Measurements from ENCODE around the gene CCDC90B. TPM values are rescaled to one million over a fixed set of nuclear protein-coding genes. Genes with fewer than 3 reads are reported as not detected.

CCDC90B gene
- total and polyA plus RNA-seq, 2 of the 13 experiments (the other 11 are each of a cell fraction or from before 2014, with no cell fraction given), result 17.1 to 46.1 TPM

DNA sequence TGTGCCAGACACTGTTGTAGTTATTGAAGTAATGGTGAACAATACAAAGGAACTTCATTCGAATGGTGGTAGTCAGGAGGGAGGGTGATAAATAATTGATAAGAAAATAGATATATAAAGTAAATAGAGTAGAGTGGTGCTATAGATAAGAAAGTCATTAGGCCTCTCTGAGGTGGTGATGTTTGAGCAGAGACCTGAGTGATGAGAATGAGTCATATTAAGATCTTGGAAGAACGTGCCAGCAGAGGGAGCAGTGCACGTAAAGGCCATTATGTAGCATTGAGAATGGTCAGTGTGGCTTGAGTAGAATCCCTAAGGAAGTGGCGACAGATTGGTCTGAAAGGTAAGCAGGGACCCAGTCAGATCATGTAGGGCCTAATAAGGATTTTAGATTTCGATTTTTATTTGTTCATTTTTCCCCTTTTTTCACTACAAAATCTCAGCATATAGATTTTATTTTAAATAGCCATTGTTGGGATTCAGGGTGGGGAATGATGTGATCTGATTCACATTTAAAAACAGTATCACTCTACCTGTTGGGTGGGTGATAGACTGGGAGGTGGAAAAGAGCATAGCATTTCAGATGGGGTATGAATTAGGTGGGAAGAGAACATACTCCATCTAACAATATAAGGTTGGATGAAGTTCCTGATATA lies 44.7 kb downstream of the CCDC90B start (continued):
- TF ChIP-seq, protein P1, sequence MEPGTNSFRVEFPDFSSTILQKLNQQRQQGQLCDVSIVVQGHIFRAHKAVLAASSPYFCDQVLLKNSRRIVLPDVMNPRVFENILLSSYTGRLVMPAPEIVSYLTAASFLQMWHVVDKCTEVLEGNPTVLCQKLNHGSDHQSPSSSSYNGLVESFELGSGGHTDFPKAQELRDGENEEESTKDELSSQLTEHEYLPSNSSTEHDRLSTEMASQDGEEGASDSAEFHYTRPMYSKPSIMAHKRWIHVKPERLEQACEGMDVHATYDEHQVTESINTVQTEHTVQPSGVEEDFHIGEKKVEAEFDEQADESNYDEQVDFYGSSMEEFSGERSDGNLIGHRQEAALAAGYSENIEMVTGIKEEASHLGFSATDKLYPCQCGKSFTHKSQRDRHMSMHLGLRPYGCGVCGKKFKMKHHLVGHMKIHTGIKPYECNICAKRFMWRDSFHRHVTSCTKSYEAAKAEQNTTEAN (CRISPR knock-in tag; conservative IDR thresholded peaks at IDR 0.05), result no peak
- TF ChIP-seq, protein P2, sequence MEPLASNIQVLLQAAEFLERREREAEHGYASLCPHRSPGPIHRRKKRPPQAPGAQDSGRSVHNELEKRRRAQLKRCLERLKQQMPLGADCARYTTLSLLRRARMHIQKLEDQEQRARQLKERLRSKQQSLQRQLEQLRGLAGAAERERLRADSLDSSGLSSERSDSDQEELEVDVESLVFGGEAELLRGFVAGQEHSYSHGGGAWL (CRISPR knock-in tag; IDR thresholded peaks at IDR 0.05), result no peak
- TF ChIP-seq, protein P3, sequence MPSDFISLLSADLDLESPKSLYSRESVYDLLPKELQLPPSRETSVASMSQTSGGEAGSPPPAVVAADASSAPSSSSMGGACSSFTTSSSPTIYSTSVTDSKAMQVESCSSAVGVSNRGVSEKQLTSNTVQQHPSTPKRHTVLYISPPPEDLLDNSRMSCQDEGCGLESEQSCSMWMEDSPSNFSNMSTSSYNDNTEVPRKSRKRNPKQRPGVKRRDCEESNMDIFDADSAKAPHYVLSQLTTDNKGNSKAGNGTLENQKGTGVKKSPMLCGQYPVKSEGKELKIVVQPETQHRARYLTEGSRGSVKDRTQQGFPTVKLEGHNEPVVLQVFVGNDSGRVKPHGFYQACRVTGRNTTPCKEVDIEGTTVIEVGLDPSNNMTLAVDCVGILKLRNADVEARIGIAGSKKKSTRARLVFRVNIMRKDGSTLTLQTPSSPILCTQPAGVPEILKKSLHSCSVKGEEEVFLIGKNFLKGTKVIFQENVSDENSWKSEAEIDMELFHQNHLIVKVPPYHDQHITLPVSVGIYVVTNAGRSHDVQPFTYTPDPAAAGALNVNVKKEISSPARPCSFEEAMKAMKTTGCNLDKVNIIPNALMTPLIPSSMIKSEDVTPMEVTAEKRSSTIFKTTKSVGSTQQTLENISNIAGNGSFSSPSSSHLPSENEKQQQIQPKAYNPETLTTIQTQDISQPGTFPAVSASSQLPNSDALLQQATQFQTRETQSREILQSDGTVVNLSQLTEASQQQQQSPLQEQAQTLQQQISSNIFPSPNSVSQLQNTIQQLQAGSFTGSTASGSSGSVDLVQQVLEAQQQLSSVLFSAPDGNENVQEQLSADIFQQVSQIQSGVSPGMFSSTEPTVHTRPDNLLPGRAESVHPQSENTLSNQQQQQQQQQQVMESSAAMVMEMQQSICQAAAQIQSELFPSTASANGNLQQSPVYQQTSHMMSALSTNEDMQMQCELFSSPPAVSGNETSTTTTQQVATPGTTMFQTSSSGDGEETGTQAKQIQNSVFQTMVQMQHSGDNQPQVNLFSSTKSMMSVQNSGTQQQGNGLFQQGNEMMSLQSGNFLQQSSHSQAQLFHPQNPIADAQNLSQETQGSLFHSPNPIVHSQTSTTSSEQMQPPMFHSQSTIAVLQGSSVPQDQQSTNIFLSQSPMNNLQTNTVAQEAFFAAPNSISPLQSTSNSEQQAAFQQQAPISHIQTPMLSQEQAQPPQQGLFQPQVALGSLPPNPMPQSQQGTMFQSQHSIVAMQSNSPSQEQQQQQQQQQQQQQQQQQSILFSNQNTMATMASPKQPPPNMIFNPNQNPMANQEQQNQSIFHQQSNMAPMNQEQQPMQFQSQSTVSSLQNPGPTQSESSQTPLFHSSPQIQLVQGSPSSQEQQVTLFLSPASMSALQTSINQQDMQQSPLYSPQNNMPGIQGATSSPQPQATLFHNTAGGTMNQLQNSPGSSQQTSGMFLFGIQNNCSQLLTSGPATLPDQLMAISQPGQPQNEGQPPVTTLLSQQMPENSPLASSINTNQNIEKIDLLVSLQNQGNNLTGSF (CRISPR knock-in tag; IDR thresholded peaks at IDR 0.05), result no peak

DNA sequence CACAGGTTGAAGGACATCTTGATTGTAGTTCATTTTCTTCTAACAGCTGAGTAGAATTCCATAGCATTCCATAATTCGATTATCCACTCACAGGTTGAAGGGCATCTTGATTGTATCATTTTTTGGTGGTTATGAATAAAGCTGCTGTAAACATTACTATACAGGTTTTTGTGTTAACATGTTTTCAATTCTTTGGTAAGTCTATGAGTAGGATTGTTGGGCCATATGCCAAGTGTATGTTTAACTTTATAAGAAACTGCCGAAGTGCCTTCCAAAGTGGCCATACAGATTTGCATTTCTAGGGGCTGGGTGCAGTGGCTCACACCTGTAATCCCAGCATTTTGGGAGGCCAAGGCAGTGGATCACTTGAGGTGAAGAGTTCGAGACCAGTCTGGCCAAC lies 48.1 kb downstream of the CCDC90B start:
- no peak overlapping the region for H3K4me2 ChIP-seq (ENCODE audit: low read depth, low read length)
- TF ChIP-seq, protein P4, sequence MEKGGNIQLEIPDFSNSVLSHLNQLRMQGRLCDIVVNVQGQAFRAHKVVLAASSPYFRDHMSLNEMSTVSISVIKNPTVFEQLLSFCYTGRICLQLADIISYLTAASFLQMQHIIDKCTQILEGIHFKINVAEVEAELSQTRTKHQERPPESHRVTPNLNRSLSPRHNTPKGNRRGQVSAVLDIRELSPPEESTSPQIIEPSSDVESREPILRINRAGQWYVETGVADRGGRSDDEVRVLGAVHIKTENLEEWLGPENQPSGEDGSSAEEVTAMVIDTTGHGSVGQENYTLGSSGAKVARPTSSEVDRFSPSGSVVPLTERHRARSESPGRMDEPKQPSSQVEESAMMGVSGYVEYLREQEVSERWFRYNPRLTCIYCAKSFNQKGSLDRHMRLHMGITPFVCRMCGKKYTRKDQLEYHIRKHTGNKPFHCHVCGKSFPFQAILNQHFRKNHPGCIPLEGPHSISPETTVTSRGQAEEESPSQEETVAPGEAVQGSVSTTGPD (CRISPR knock-in tag; IDR thresholded peaks at IDR 0.05), result no peak
- TF ChIP-seq JUNB (CRISPR knock-in tag; IDR thresholded peaks at IDR 0.05; ENCODE audit: borderline replicate concordance) (no peak), RORA (CRISPR knock-in tag; IDR thresholded peaks at IDR 0.05) (no peak), STAG1 (CRISPR knock-in tag; IDR thresholded peaks at IDR 0.05) (no peak), NRL (CRISPR knock-in tag; IDR thresholded peaks at IDR 0.05; ENCODE audit: borderline replicate concordance) (no peak), ZNF547 (CRISPR knock-in tag; IDR thresholded peaks at IDR 0.05) (no peak), NCOA5 (CRISPR knock-in tag; IDR thresholded peaks at IDR 0.05) (no peak), ZNF317 (CRISPR knock-in tag; IDR thresholded peaks at IDR 0.05) (no peak)
- TF ChIP-seq, protein P5, sequence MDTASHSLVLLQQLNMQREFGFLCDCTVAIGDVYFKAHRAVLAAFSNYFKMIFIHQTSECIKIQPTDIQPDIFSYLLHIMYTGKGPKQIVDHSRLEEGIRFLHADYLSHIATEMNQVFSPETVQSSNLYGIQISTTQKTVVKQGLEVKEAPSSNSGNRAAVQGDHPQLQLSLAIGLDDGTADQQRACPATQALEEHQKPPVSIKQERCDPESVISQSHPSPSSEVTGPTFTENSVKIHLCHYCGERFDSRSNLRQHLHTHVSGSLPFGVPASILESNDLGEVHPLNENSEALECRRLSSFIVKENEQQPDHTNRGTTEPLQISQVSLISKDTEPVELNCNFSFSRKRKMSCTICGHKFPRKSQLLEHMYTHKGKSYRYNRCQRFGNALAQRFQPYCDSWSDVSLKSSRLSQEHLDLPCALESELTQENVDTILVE (CRISPR knock-in tag; IDR thresholded peaks at IDR 0.05), result no peak
- H3K27ac ChIP-seq (ENCODE audit: extremely low read length, insufficient read depth, low read length), result no peak overlapping the region
- H3K4me3 ChIP-seq (replicated peaks in 1 of 3; ENCODE audit: insufficient read depth in 1 of 3, low read depth in 2 of 3, low read length in 3 of 3), result no peak overlapping the region
- intact Hi-C loops (cut with micrococcal nuclease; ENCODE audit: unreplicated experiment), result no loop called here
- no peaks in the 10 kb centered on the region for H3K4me1 ChIP-seq (ENCODE audit: insufficient read depth, low read length)
- 16% methylated on average over 2 of the region's 3 CpGs for WGBS (ENCODE audit: low lambda C conversion rate)
- H3K9me3 ChIP-seq (ENCODE audit: low read length), result no peaks in the 10 kb centered on the region
- H3K36me3 ChIP-seq (replicated peaks in 1 of 2; ENCODE audit: control insufficient read depth in 1 of 2, insufficient read depth in 2 of 2, low read length in 2 of 2), result no peaks in the 10 kb centered on the region
- POLR2A ChIA-PET, result no interaction called here
- DNase-seq (ENCODE audit: low spot score) (no peak), ATAC-seq (no peak), FAIRE-seq (no peak)
- CTCF ChIA-PET (ENCODE audit: low intra/inter-chr PET ratio, low total read pairs), result no interaction called here
- H3K79me2 ChIP-seq (ENCODE audit: insufficient read depth, low read length), result no peaks in the 10 kb centered on the region
- no peaks in the 10 kb centered on the region for H4K20me1 ChIP-seq (ENCODE audit: insufficient read depth, low read length)
- H2AFZ ChIP-seq (ENCODE audit: low read length), result no peak overlapping the region
- no peak overlapping the region for H3K9ac ChIP-seq (ENCODE audit: insufficient read depth, low read depth, low read length)
- in situ Hi-C loops (cut with HindIII; ENCODE audit: extremely low pct_ligation_motif_present, low pct_unique_long_range_greater_than_20kb), result no loop called here
- 0 out of 5 replicates have a peak, but pooled peaks cover 0 to 2% of the 10 kb centered on the region in 2 experiments for H3K27me3 ChIP-seq (ENCODE audit: control insufficient read depth in 1 of 2, insufficient read depth in 2 of 2, low read length in 2 of 2)
- no TSS peak for BruUV-seq (replicated peaks)

Data from HepG2 (cell line).